Cardiac atrium fibroblast (primary cell): ENCODE results near the gene NFKBIA. TPM values are rescaled to one million over a fixed set of nuclear protein-coding genes. Genes with fewer than 3 reads are reported as not detected.

Source experiments
- total RNA-seq: library from RNA; depleted of rRNA; stranded (reverse); fragments of >200 nt; gene quantifications from 2 replicates; pipeline ENCODE4 v1.2.3, GENCODE V29; 2015

Gene NFKBIA
- 43.1 and 117 TPM in 2 replicates for total RNA-seq

DNA sequence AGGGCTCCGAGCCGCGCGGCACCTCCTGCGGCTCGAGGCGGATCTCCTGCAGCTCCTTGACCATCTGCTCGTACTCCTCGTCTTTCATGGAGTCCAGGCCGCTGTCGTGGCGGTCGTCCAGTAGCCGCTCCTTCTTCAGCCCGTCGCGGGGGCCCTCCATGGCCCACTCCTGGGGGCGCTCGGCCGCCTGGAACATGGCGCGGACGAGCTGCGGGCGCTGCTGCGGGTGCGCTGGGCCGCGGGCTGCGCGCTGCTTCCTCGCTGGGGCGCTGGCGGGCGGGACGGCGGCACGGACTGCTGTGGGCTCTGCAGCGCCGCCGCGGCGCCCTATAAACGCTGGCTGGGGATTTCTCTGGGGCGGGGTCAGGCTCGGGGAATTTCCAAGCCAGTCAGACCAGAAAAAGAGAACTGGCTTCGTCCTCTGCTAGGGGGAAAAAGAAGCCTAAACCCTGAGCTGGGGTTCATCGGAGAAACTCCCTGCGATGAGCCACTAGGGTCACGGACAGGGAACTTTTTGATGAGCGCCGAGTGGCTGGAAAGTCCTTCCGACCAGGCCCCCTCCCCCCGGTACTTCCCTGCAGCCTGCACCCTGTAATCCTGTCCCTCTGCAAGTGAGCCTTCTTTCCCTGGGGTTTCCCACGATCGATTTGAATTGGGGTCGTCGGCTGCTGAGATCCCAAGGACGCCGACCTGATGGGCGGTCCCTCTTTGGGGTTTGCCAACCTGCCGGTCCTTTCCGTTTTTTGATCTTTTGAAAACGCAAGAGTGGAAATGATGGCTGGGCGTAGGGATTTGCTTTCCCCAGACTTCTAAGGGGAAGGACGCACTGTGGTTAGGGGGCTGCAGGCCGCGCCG lies at the start of gene NFKBIA:
NFKBIA (minus strand) TSS at position 301 of the 855 bp plus-strand sequence; CDS start at position 196, 105 bp downstream.

Other genes starting within 250 kb of the NFKBIA start
- 159 and 228 TPM in 2 replicates for gene PSMA6, start 112.4 kb downstream of the NFKBIA start, total RNA-seq
- not detected in 2 replicates for gene INSM2, start 129.4 kb upstream of the NFKBIA start, total RNA-seq